ENCODE results near the gene CALCOCO2.
"Not testable (repeated sequence)": the region's sequence is repeated elsewhere in the genome, so short reads cannot be mapped to it uniquely, and the experiment has no call there.

Gene CALCOCO2

GRCh38 chr17:48825446-48826381 lies 5.1 kb upstream of the CALCOCO2 start:
- no peak for DNase-seq

- DNase-seq = no peak
Observed at GRCh38 chr17:48831549-48831883, 681 bp downstream of the CALCOCO2 start.

GRCh38 chr17:48834973-48835372 lies 4.1 kb downstream of the CALCOCO2 start:
- DNase-seq = no peak

- no peak for DNase-seq
Observed at GRCh38 chr17:48835971-48836370, 5.1 kb downstream of the CALCOCO2 start.

- not testable (repeated sequence) for DNase-seq
Observed at GRCh38 chr17:48837458-48837857, 6.6 kb downstream of the CALCOCO2 start.

GRCh38 chr17:48840441-48840840 lies 9.6 kb downstream of the CALCOCO2 start:
- no peak for DNase-seq

GRCh38 chr17:48841395-48841831 lies 10.6 kb downstream of the CALCOCO2 start:
- DNase-seq = no peak

GRCh38 chr17:48842746-48843145 lies 11.9 kb downstream of the CALCOCO2 start:
- DNase-seq = no peak

- DNase-seq = no peak
Observed at GRCh38 chr17:48843187-48843900, 12.5 kb downstream of the CALCOCO2 start.

- DNase-seq = no peak
Observed at GRCh38 chr17:48850792-48851323, 20.0 kb downstream of the CALCOCO2 start.

- no peak for DNase-seq
Observed at GRCh38 chr17:48854774-48855476, 24.1 kb downstream of the CALCOCO2 start.

GRCh38 chr17:48856122-48856821 lies 25.4 kb downstream of the CALCOCO2 start:
- no peak for DNase-seq

GRCh38 chr17:48860034-48860433 lies 29.2 kb downstream of the CALCOCO2 start:
- no peak for DNase-seq

- no peak for DNase-seq
Observed at GRCh38 chr17:48860456-48860855, 29.6 kb downstream of the CALCOCO2 start.

GRCh38 chr17:48868916-48869500 lies 38.2 kb downstream of the CALCOCO2 start:
- DNase-seq = no peak

GRCh38 chr17:48869821-48870318 lies 39.0 kb downstream of the CALCOCO2 start:
- no peak for DNase-seq

GRCh38 chr17:48871035-48871550 lies 40.3 kb downstream of the CALCOCO2 start:
- no peak for DNase-seq

GRCh38 chr17:48871551-48872351 lies 40.9 kb downstream of the CALCOCO2 start:
- no peak for DNase-seq

GRCh38 chr17:48872409-48872808 lies 41.6 kb downstream of the CALCOCO2 start:
- DNase-seq = not testable (repeated sequence)

- no peak for DNase-seq
Observed at GRCh38 chr17:48873209-48873608, 42.4 kb downstream of the CALCOCO2 start.
